ENCODE data around the gene PRKCSH.

DNA sequence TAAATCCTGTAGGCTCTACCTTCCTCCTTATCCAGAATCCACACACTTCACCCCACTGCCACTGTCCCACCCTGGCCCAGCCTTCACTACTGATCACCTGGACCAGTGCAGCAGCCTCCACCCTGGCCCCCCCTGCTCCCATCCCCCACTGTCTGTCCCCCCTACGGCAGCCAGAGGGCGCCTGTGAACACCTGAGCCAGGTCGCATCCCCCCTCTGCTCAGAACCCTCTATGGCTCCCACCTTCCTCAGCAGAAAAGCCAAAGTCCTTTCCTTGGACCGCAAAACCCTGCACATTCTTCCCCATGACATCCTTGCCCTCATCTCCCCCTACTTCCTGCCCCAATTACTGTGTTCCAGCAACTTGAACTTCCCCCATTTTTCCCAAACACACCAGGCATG lies 24.8 kb downstream of the PRKCSH start:
- TF ChIP-seq FOXM1 (IDR thresholded peaks at IDR 0.05; ENCODE audit: borderline replicate concordance) (no peak), SUZ12 (IDR thresholded peaks at IDR 0.05) (no peak), BHLHE40 (IDR thresholded peaks at IDR 0.05; ENCODE audit: borderline replicate concordance) (no peak), SP1 (IDR thresholded peaks at IDR 0.05) (no peak), FOXA1 (IDR thresholded peaks at IDR 0.05) (no peak), L3MBTL2 (conservative IDR thresholded peaks at IDR 0.05) (no peak), TARDBP (IDR thresholded peaks at IDR 0.05) (no peak), LEF1 (IDR thresholded peaks at IDR 0.05; ENCODE audit: borderline replicate concordance) (no peak), ELF4 (IDR thresholded peaks at IDR 0.05) (no peak), ARNT (IDR thresholded peaks at IDR 0.05) (no peak), HDGF (IDR thresholded peaks at IDR 0.05; ENCODE audit: borderline replicate concordance) (no peak)
- TF ChIP-seq, protein P1, sequence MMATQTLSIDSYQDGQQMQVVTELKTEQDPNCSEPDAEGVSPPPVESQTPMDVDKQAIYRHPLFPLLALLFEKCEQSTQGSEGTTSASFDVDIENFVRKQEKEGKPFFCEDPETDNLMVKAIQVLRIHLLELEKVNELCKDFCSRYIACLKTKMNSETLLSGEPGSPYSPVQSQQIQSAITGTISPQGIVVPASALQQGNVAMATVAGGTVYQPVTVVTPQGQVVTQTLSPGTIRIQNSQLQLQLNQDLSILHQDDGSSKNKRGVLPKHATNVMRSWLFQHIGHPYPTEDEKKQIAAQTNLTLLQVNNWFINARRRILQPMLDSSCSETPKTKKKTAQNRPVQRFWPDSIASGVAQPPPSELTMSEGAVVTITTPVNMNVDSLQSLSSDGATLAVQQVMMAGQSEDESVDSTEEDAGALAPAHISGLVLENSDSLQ (IDR thresholded peaks at IDR 0.05): no peak

Data from HEK293T (cell line).